Caco-2 (cell line): ENCODE measurements around the gene TSSK6. TPM values are rescaled to one million over a fixed set of nuclear protein-coding genes. Genes with fewer than 3 reads are reported as not detected.

Experiments used
- BruUV-seq: library from RNA; stranded (reverse); fragments of 400-500 nt; replicated peaks from 2 replicates; lab custom pipeline; 2021; lab: Mats Ljungman, UMichigan
- CTCF ChIA-PET: fragments of 300-600 bp; sonication (Branson Sonifier 250); formaldehyde crosslinking; loops from one replicate; lab custom pipeline; 2022; ENCODE audit warnings: antibody characterized with exemption; lab: Charles Lee
- POLR2A ChIA-PET: fragments of 300-600 bp; sonication (Branson Sonifier 250); formaldehyde crosslinking; loops from one replicate; lab custom pipeline; 2022; ENCODE audit warnings: antibody characterized with exemption; lab: Charles Lee
- DNase-seq, 2 experiments: peaks; one replicate each; pipeline versions ENCODE4 v3.0.0 to v3.0.0-alpha.2; 2020 to 2022
- H3K27me3 ChIP-seq: replicated peaks from 2 replicates; pipeline ENCODE4 v1.6.0; 2011; ENCODE audit warnings: low read length; ENCODE audit not compliant: control insufficient read depth, insufficient read depth
- H3K36me3 ChIP-seq: 2 replicates; pipeline ENCODE4 v1.5.1; 2011; ENCODE audit warnings: low read length; ENCODE audit not compliant: control insufficient read depth, insufficient read depth
- H3K4me1 ChIP-seq: fragments of 250-450 bp; sonication (Bioruptor Pico); 2 replicates; pipeline ENCODE4 v1.5.1; 2020; ENCODE audit warnings: mild to moderate bottlenecking
- H3K4me3 ChIP-seq: 2 replicates; pipeline ENCODE4 v1.5.1; 2011; ENCODE audit warnings: low read depth, mild to moderate bottlenecking, control low read depth, low read length
- H3K9me3 ChIP-seq: fragments of 250-450 bp; sonication (Bioruptor Pico); 2 replicates; pipeline ENCODE4 v1.5.1; 2020; ENCODE audit warnings: mild to moderate bottlenecking, moderate library complexity
- H3K27ac Mint-ChIP-seq: one replicate; pipeline ENCODE4 v1.8.0; 2022; ENCODE audit warnings: mixed read lengths; ENCODE audit not compliant: unreplicated experiment
- H3K27me3 Mint-ChIP-seq: one replicate; pipeline ENCODE4 v1.8.0; 2022; ENCODE audit warnings: mixed read lengths; ENCODE audit not compliant: insufficient read depth, unreplicated experiment
- H3K36me3 Mint-ChIP-seq: one replicate; pipeline ENCODE4 v1.8.0; 2022; ENCODE audit warnings: mild to moderate bottlenecking, mixed read lengths; ENCODE audit not compliant: insufficient read depth, unreplicated experiment
- H3K4me1 Mint-ChIP-seq: one replicate; pipeline ENCODE4 v1.8.0; 2022; ENCODE audit warnings: low read depth, mixed read lengths; ENCODE audit not compliant: unreplicated experiment
- H3K4me3 Mint-ChIP-seq: one replicate; pipeline ENCODE4 v1.8.0; 2022; ENCODE audit warnings: mild to moderate bottlenecking, moderate library complexity, mixed read lengths; ENCODE audit not compliant: unreplicated experiment
- H3K9me3 Mint-ChIP-seq: one replicate; pipeline ENCODE4 v1.8.0; 2022; ENCODE audit warnings: mixed read lengths; ENCODE audit not compliant: unreplicated experiment
- intact Hi-C: fragments of 100-400 bp; cut with micrococcal nuclease; formaldehyde crosslinking; loops from one replicate; pipeline ENCODE4 v1.10.0; 2022; ENCODE audit not compliant: unreplicated experiment
- total RNA-seq: library from RNA; stranded (reverse); gene quantifications from 2 replicates; pipeline ENCODE4 v1.2.3, GENCODE V29; 2022
- TF ChIP-seq, protein P1 (sequence below), 2 experiments: fragments of 200-600 bp in 1 of 2; IDR thresholded peaks; 1 replicate in 1 of 2; 2 replicates in 1 of 2; pipeline versions ENCODE4 v1.5.1 to v1.8.0; 2011 to 2022; ENCODE audit warnings: antibody characterized with exemption in 1 of 2, control low read depth in 1 of 2, inconsistent platforms in 1 of 2, low read depth in 1 of 2, low read length in 1 of 2, mild to moderate bottlenecking in 1 of 2, moderate library complexity in 1 of 2; ENCODE audit not compliant: insufficient read depth in 1 of 2, severe bottlenecking in 1 of 2, unreplicated experiment in 1 of 2

Gene TSSK6
- total RNA-seq, 1 experiment from 2014 or later = 3.8 TPM

DNA sequence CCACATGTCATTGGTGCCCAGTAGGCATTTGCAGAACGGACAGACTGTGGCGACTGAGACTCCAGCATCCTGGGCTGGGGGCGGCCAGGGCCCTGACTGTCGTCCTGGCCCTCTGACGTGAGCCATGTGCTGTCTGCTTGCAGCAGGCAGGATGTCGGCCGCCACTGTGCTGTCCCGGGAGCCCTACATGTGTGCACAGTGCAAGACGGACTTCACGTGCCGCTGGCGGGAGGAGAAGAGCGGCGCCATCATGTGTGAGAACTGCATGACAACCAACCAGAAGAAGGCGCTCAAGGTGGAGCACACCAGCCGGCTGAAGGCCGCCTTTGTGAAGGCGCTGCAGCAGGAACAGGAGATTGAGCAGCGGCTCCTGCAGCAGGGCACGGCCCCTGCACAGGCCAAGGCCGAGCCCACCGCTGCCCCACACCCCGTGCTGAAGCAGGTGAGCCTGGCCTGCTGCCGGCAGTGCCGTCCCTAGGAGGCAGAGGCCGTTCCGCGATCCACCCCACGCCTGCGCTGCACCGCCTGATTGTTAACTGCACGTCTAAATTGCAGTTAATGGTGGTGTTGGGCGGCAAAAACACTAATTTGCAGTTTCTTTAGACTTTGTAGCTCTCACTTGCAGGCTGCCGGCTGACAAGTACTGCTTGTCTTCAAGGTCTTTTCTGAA is 14.2 kb downstream of the TSSK6 start:
- Mint-ChIP-seq H3K27ac (no peak overlapping the region), H3K4me3 (no peak overlapping the region), H3K9me3 (no peaks in the 10 kb centered on the region), H3K36me3 (peaks cover 89% of the 10 kb centered on the region), H3K4me1 (no peaks in the 10 kb centered on the region), H3K27me3 (no peaks in the 10 kb centered on the region)
- H3K9me3 ChIP-seq = no peaks in the 10 kb centered on the region
- BruUV-seq = no TSS peak
- ChIA-PET CTCF (no interaction called here), POLR2A (no interaction called here)
- intact Hi-C loops = no loop called here
- H3K4me3 ChIP-seq = no peak overlapping the region
- no peaks in the 10 kb centered on the region for H3K4me1 ChIP-seq
- H3K27me3 ChIP-seq = no peaks in the 10 kb centered on the region
- H3K36me3 ChIP-seq = peaks cover 3% of the 10 kb centered on the region
- DNase-seq = no peak
- TF ChIP-seq, protein P1, sequence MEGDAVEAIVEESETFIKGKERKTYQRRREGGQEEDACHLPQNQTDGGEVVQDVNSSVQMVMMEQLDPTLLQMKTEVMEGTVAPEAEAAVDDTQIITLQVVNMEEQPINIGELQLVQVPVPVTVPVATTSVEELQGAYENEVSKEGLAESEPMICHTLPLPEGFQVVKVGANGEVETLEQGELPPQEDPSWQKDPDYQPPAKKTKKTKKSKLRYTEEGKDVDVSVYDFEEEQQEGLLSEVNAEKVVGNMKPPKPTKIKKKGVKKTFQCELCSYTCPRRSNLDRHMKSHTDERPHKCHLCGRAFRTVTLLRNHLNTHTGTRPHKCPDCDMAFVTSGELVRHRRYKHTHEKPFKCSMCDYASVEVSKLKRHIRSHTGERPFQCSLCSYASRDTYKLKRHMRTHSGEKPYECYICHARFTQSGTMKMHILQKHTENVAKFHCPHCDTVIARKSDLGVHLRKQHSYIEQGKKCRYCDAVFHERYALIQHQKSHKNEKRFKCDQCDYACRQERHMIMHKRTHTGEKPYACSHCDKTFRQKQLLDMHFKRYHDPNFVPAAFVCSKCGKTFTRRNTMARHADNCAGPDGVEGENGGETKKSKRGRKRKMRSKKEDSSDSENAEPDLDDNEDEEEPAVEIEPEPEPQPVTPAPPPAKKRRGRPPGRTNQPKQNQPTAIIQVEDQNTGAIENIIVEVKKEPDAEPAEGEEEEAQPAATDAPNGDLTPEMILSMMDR (IDR thresholded peaks at IDR 0.05; ENCODE audit: insufficient read depth in 1 of 2, low read depth in 1 of 2, low read length in 1 of 2, severe bottlenecking in 1 of 2, unreplicated experiment in 1 of 2) = no peak

DNA sequence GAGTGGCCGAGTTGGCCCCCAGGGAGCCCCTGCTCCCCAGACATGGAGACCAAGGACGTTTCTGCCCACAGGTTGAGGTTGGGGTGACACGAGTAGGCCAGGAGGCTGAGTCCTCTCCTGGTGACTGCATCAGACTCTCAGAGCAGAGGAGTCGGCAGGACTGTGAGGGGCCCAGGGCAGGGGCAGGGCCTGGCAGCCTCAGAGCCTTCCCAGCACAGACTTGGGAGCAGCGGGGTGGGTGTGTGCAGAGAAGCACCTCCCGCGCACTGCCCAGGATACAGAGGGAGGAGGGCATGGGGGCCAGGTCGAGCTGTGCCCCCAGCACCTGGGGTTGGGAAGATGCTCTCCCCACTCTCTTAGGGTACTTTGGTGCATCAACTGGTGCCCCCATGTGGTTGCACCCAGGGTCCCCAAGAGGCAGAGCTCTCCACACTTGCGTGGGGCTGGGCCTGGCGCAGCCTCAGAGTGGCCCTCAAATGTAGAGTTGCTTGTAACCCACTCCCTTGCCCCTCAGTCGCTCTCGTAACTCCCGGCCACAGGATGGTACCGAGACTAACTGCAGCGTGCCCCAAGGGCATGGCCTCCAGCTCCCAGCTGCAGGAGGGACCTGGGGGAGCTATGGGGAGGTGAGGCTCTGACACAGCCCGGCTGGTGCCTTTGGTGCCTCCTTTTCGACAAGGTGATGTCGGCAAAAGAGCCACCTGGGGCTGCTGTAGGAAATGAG is 15.9 kb downstream of the TSSK6 start:
- no TSS peak for BruUV-seq
- ChIA-PET CTCF (no interaction called here), POLR2A (no interaction called here)
- Mint-ChIP-seq H3K27ac (no peak overlapping the region), H3K9me3 (no peaks in the 10 kb centered on the region), H3K36me3 (peaks cover 89% of the 10 kb centered on the region), H3K27me3 (no peaks in the 10 kb centered on the region), H3K4me1 (no peaks in the 10 kb centered on the region), H3K4me3 (no peak overlapping the region)
- Histone ChIP-seq H3K4me1 (no peaks in the 10 kb centered on the region), H3K9me3 (no peaks in the 10 kb centered on the region), H3K36me3 (peaks cover 4% of the 10 kb centered on the region), H3K27me3 (no peaks in the 10 kb centered on the region), H3K4me3 (no peak overlapping the region)
- TF ChIP-seq, protein P1 (IDR thresholded peaks at IDR 0.05; ENCODE audit: insufficient read depth in 1 of 2, low read depth in 1 of 2, low read length in 1 of 2, severe bottlenecking in 1 of 2, unreplicated experiment in 1 of 2) = no peak
- intact Hi-C loops = no loop called here
- no peak for DNase-seq

DNA sequence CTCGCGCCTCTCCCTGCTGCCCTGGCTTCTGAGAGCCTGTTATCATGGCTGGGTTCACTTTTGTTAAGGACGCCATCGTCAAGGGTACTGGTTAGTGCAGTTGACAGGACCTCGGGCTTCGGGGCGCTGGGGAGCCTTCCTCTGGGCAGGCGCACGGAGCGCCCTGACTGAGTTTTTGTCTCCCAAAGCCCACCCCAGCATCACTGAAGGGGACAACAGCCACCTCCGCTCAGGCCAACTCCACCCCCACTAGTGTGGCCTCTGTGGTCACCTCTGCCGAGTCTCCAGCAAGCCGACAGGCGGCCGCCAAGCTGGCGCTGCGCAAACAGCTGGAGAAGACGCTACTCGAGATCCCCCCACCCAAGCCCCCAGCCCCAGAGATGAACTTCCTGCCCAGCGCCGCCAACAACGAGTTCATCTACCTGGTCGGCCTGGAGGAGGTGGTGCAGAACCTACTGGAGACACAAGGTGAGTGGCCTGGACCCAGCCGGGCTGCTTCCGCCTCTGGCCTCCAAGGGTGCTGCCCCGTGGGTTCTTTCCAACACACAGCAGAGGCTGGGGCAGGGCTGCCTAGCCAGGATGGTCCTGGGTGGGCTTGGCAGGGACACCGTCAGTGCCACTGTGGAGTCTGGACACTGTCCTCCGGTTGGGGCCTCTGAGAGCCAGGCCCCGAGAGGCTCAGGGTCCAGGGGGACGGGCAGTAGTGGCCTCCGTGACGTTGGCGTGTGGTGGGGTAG is 16.9 kb downstream of the TSSK6 start:
- no peak overlapping the region for H3K4me3 Mint-ChIP-seq
- H3K36me3 Mint-ChIP-seq = peaks cover 87% of the 10 kb centered on the region
- no peak for DNase-seq
- intact Hi-C loops = no loop called here
- no TSS peak for BruUV-seq
- H3K9me3 ChIP-seq = no peaks in the 10 kb centered on the region
- no peaks in the 10 kb centered on the region for H3K4me1 ChIP-seq
- H3K27me3 Mint-ChIP-seq = no peaks in the 10 kb centered on the region
- ChIA-PET POLR2A (no interaction called here), CTCF (no interaction called here)
- no peak overlapping the region for H3K4me3 ChIP-seq
- no peaks in the 10 kb centered on the region for H3K4me1 Mint-ChIP-seq
- TF ChIP-seq, protein P1 (IDR thresholded peaks at IDR 0.05; ENCODE audit: insufficient read depth in 1 of 2, low read depth in 1 of 2, low read length in 1 of 2, severe bottlenecking in 1 of 2, unreplicated experiment in 1 of 2) = no peak
- H3K27ac Mint-ChIP-seq = no peak overlapping the region
- no peaks in the 10 kb centered on the region for H3K9me3 Mint-ChIP-seq
- no peaks in the 10 kb centered on the region for H3K27me3 ChIP-seq
- peaks cover 4% of the 10 kb centered on the region for H3K36me3 ChIP-seq
